Psoas muscle (tissue), 8 donors: ENCODE data around the gene FBXO22. TPM values are rescaled to one million over a fixed set of nuclear protein-coding genes. Genes with fewer than 3 reads are reported as not detected.

Experiments used
- ATAC-seq, 4 donors: fragments of 200-7000 bp; cut with Tn5 transposase; one replicate each; pipeline ENCODE4 v1.9.1; 2020; ENCODE audit warnings: moderate library complexity in 3 of 4, mild to moderate bottlenecking in 2 of 4
- DNase-seq, 2 donors: peaks; one replicate each; pipeline ENCODE4 v3.0.0-alpha.2; 2020
- H3K27ac ChIP-seq: fragments of 200-600 bp; one replicate; pipeline ENCODE4 v1.8.0; 2022
- H3K27me3 ChIP-seq, 3 donors: fragments of 200-600 bp in 1 of 3; one replicate each; pipeline versions ENCODE4 v1.6.1 to v1.8.0; 2013 to 2022; ENCODE audit warnings: low read length in 2 of 3, mild to moderate bottlenecking in 2 of 3, moderate library complexity in 1 of 3; ENCODE audit not compliant: insufficient read depth in 3 of 3
- H3K36me3 ChIP-seq, 2 donors: fragments of 200-600 bp in 1 of 2; one replicate each; pipeline versions ENCODE4 v1.6.1 to v1.8.0; 2013 to 2022; ENCODE audit warnings: low read depth in 1 of 2, mild to moderate bottlenecking in 1 of 2, moderate library complexity in 1 of 2; ENCODE audit not compliant: insufficient read depth in 1 of 2
- H3K4me1 ChIP-seq: fragments of 200-600 bp; one replicate; pipeline ENCODE4 v1.8.0; 2022
- H3K4me3 ChIP-seq: fragments of 200-600 bp; one replicate; pipeline ENCODE4 v1.8.0; 2022; ENCODE audit warnings: mild to moderate bottlenecking
- H3K9me3 ChIP-seq: fragments of 200-600 bp; one replicate; pipeline ENCODE4 v1.8.0; 2022
- WGBS, 3 donors: extraction: QIAGEN DNeasy Blood & Tissue Kit; methylation state at CpG; one replicate each; pipeline versions ENCODE4 v1.1.6 to v1.1.7; 2013; 5-methylcytosine and 5-hydroxymethylcytosine counted together
- intact Hi-C, 2 donors: fragments of 100-400 bp; cut with DNase I; formaldehyde crosslinking; loops; one replicate each; pipeline versions ENCODE4 v1.11.0 to v1.14.2; 2022
- polyA plus RNA-seq, 3 donors: library from polyadenylated mRNA; stranded (reverse); fragments of 200-250 nt; gene quantifications; one replicate each; pipeline ENCODE4 v1.2.3, GENCODE V29; 2013
- total RNA-seq, 4 donors: library from RNA; stranded (reverse); fragmentation: NEBNext Ultra II Directional in 2 of 4; extraction: Animal tissue kit (Norgen Biotek cat#: 25700) in 2 of 4; gene quantifications; one replicate each; pipeline versions ENCODE4 v1.2.1 to v1.2.4, GENCODE V29; 2021 to 2023
- TF ChIP-seq, protein P1 (sequence below): fragments of 200-600 bp; IDR thresholded peaks from one replicate; pipeline ENCODE4 v1.8.0; 2022; ENCODE audit warnings: antibody characterized with exemption
- donor health status: healthy with polysubstance abuse.
- donor health status: DM: no; HTN: no; CAD: no; lungs with moderate emphysema.
- donor health status: Bipolar disorder and iron deficiency.
- donor health status: healthy.
- donor health status: DM: yes; HTN: yes; CAD: no.
- donor health status: DM: no; HTN: no; CAD: no.
- donor health status: DM: no; HTN: no; CAD: no.
- donor health status: DM: yes; HTN: yes; CAD: no.

Gene FBXO22
- total and polyA plus RNA-seq, 7 donors: 13.3 to 35.6 (median 15.3) TPM

DNA sequence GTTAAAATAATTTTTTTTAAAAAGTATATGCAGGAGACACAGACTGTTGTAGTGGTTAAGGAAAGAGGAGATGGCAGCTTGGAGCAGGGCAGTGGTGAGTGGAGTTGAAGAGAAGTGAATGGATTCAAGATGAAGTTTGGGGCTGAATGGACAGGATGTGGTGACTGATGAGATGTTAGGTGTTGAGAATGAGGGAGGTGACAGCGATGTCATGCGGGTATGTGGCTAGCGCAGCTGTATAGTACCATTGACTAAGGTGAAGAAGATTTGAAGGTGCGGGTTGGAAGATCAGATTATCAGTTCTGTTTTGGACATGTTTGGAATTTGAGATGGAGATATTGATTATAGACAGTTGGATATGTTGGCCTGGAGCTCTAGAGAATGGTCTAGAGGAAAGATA lies 20.1 kb downstream of the FBXO22 start:
- WGBS, 3 donors: 96 to 100% (median 99%) methylated on average over 4 of the region's 4 CpGs
- no peak overlapping the region for H3K27ac ChIP-seq
- TF ChIP-seq, protein P1, sequence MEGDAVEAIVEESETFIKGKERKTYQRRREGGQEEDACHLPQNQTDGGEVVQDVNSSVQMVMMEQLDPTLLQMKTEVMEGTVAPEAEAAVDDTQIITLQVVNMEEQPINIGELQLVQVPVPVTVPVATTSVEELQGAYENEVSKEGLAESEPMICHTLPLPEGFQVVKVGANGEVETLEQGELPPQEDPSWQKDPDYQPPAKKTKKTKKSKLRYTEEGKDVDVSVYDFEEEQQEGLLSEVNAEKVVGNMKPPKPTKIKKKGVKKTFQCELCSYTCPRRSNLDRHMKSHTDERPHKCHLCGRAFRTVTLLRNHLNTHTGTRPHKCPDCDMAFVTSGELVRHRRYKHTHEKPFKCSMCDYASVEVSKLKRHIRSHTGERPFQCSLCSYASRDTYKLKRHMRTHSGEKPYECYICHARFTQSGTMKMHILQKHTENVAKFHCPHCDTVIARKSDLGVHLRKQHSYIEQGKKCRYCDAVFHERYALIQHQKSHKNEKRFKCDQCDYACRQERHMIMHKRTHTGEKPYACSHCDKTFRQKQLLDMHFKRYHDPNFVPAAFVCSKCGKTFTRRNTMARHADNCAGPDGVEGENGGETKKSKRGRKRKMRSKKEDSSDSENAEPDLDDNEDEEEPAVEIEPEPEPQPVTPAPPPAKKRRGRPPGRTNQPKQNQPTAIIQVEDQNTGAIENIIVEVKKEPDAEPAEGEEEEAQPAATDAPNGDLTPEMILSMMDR: no peak
- H3K4me1 ChIP-seq: peaks cover 32% of the 10 kb centered on the region
- no peaks in the 10 kb centered on the region for H3K9me3 ChIP-seq
- DNase-seq: no peak
- H3K4me3 ChIP-seq: no peak overlapping the region
- no peak for ATAC-seq
- intact Hi-C loops: no loop called here
- H3K27me3 ChIP-seq: no peaks in the 10 kb centered on the region
- peaks cover 0 to 19% of the 10 kb centered on the region in 2 donors for H3K36me3 ChIP-seq

DNA sequence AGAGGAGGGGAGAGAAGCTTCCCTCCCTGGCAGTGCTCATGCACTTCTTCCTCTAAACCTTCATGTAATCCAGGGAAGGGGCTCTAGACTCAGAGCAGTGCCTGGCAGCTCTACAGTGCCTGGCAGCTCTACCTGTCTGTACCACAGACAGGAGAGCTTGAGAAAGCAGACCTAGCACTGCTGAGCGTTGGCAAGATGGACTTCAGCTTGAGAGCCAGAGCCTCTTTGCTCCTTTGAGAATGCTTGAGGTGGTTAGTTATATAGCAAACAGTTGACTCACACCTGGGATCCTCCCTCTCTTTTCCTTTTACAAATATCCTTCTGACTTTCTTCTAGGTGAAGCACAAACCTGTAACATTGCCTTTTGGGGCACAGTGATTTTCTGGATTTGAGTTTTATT lies 20.9 kb downstream of the FBXO22 start:
- 91 to 96% (median 96%) methylated on average over 1 of the region's 1 CpG for WGBS, 3 donors
- peaks cover 0 to 15% of the 10 kb centered on the region in 2 donors for H3K36me3 ChIP-seq
- TF ChIP-seq, protein P1: no peak
- intact Hi-C loops: no loop called here
- H3K27ac ChIP-seq: no peak overlapping the region
- no peaks in the 10 kb centered on the region for H3K27me3 ChIP-seq
- ATAC-seq (no peak), DNase-seq (no peak)
- no peak overlapping the region for H3K4me3 ChIP-seq
- peaks cover 36% of the 10 kb centered on the region for H3K4me1 ChIP-seq
- no peaks in the 10 kb centered on the region for H3K9me3 ChIP-seq

DNA sequence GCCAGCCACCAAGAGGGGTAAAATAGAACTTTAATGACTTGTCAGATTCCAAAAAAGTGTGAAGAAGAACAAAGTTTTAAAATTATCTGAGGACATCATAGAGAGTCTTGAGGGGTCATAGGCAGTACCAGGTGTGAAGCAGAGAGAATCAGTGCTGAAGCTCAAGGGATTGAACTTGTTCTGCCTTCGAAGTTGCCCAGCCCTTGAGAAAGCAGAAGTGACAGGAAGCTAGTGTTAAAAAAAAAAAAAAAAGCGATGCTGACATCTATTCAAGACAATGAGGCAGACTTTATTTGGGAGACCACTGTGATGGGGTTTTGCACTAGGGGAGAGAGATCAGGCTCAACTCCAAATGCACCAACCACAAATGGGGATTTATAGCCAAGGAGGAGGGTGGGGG lies 21.8 kb downstream of the FBXO22 start:
- intact Hi-C loops: no loop called here
- Histone ChIP-seq H3K27ac (no peak overlapping the region), H3K9me3 (no peaks in the 10 kb centered on the region), H3K4me3 (no peak overlapping the region), H3K27me3 (no peaks in the 10 kb centered on the region), H3K36me3 (peaks cover 0 to 9% of the 10 kb centered on the region in 2 donors), H3K4me1 (peaks cover 34% of the 10 kb centered on the region)
- TF ChIP-seq, protein P1: no peak
- ATAC-seq (no peak), DNase-seq (no peak)
- WGBS, 3 donors: 83 to 84% (median 83%) methylated on average over 2 of the region's 2 CpGs

GRCh38 chr15:75926931-75927330 lies 23.3 kb downstream of the FBXO22 start:
- Histone ChIP-seq H3K27me3 (no peaks in the 10 kb centered on the region), H3K4me3 (no peak overlapping the region), H3K27ac (no peak overlapping the region), H3K36me3 (peaks cover 0 to 13% of the 10 kb centered on the region in 2 donors), H3K4me1 (peaks cover 33% of the 10 kb centered on the region), H3K9me3 (no peaks in the 10 kb centered on the region)
- ATAC-seq: no peak
- intact Hi-C loops: no loop called here
- no peak for DNase-seq
- WGBS, 3 donors: 92 to 96% (median 92%) methylated on average over 3 of the region's 3 CpGs
- TF ChIP-seq, protein P1: no peak

DNA sequence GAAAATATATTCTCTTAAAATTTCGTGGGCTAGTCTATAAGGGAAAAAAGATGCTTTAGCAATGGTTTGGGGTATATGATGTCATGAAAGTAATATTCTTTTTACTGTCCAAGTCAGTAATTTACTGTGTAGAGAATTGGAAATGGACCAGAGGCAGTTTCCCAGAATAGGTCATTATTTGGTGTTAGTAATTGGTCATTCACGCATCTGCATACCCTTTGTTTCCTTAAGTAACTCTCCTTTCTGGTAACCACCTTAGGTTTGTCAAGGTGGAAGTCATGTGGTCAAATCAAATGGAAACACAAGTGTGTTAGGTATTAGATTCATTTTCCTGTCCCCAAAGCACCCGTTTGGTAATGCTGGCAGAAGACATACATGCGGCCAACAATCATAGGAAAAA lies 23.9 kb downstream of the FBXO22 start:
- Histone ChIP-seq H3K4me3 (no peak overlapping the region), H3K4me1 (peaks cover 27% of the 10 kb centered on the region), H3K9me3 (no peaks in the 10 kb centered on the region), H3K36me3 (peaks cover 0 to 19% of the 10 kb centered on the region in 2 donors), H3K27me3 (no peaks in the 10 kb centered on the region), H3K27ac (no peak overlapping the region)
- 63 to 77% (median 69%) methylated on average over 4 of the region's 4 CpGs for WGBS, 3 donors
- intact Hi-C loops: no loop called here
- TF ChIP-seq, protein P1: no peak
- no peak for ATAC-seq
- DNase-seq: no peak
